Nephron progenitor cell (in vitro differentiated cells): ENCODE data around the gene FEM1B.

Experiments used
- DNase-seq: peaks from one replicate; pipeline ENCODE4 v3.0.0; 2021
- H3K27ac Mint-ChIP-seq: 2 replicates; pipeline ENCODE4 v1.8.0; 2021; ENCODE audit warnings: mild to moderate bottlenecking, moderate library complexity, mixed read lengths
- H3K27me3 Mint-ChIP-seq: 2 replicates; pipeline ENCODE4 v1.8.0; 2021; ENCODE audit warnings: mild to moderate bottlenecking, low read depth, mixed read lengths; ENCODE audit not compliant: poor library complexity
- H3K36me3 Mint-ChIP-seq: 2 replicates; pipeline ENCODE4 v1.8.0; 2021; ENCODE audit warnings: low read depth, mixed read lengths
- H3K4me1 Mint-ChIP-seq: 2 replicates; pipeline ENCODE4 v1.8.0; 2021; ENCODE audit warnings: mixed read lengths
- H3K4me3 Mint-ChIP-seq: 2 replicates; pipeline ENCODE4 v1.8.0; 2021; ENCODE audit warnings: mild to moderate bottlenecking, moderate library complexity, mixed read lengths
- H3K9me3 Mint-ChIP-seq: 2 replicates; pipeline ENCODE4 v1.8.0; 2021; ENCODE audit warnings: mild to moderate bottlenecking, moderate library complexity, mixed read lengths
- CTCF ChIP-seq: fragments of 200-600 bp; sonication (generic); IDR thresholded peaks from 2 replicates; pipeline ENCODE4 v1.5.0; 2021; ENCODE audit warnings: antibody characterized with exemption

The FEM1B gene

DNA sequence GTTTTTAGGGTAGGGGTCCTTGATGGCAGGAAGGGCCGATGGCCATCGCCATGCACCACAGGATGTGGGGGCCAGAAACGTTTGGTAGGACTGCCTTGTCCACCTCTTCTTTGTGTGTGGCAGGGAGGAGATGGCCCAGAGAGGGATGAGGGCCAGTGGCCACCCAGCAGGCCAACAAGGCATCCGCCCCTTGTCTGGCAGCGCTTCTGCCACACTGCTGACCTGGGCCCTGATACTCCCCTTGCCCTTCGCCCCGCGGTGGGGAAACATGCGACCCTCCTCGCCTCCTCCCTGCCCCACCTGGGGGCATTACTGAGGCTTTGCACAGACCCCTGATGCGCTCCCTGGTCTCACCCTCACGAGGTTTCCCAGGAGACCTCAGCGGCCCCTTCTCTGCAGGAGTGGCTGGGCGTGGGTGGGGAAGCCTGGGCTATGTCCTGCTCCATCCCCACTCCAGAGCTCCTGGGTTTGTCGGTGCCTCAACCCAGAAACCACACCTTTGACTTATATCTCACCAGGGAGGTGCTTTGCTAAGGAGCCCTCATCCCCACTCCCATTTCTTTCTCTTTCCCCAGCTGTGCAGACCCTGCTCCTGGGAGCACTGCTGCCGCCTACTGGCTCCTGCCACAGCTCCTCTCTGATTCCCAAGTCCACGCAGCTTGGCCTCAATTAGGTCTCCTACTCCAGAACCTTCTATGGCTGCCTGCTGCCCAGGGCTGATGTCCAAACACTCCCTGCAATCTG lies 38.7 kb downstream of the FEM1B start:
- no peak overlapping the region for H3K27ac Mint-ChIP-seq
- peaks cover 22% of the 10 kb centered on the region for H3K27me3 Mint-ChIP-seq
- peak; percentile 29 for TF ChIP-seq CTCF
- peak; percentile 38 for DNase-seq
- H3K4me1 Mint-ChIP-seq: peaks cover 39% of the 10 kb centered on the region
- no peak overlapping the region for H3K4me3 Mint-ChIP-seq
- H3K9me3 Mint-ChIP-seq: no peaks in the 10 kb centered on the region
- H3K36me3 Mint-ChIP-seq: no peaks in the 10 kb centered on the region

GRCh38 chr15:68317281-68318007 lies 39.9 kb downstream of the FEM1B start:
- no peaks in the 10 kb centered on the region for H3K9me3 Mint-ChIP-seq
- DNase-seq: no peak

DNA sequence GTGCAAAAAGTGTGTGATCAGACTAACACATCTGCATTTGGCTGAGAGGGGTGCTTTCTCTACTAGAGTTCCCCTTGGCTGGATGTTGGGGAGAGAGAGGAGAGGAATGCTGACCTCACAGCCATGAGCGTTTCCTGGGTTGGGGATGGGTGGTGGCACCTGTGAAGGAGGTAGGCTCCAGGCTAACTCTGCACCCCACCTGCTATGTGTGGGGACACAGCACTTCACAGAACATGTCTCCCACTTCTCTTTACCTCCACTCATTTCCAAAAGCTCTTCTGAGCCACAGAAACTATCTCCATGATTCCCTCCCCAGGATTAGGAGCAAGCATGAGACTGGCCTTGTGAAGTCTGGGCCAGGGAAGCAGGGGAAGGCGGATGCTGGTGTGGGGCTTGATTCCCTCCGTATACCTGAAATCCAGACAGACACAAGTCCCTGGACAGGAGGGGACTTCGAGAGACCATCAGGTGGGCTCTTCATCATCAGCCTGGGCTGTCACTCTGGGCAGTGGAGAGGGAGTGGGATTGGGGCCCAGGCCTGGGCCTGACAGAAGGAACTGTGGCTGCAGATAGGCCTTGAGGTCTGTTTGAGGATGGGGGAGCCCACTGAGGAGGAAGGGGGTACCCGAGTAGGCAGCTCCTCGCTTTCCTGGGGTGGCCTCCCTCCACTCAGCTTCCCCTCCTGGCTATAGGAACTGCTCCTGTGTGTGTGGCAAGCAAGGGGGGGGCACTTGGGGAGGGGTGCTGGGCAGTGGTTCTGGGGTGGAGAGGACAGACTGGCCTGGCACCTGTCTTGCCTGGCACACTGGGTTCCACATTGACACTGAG lies 40.7 kb downstream of the FEM1B start:
- H3K4me1 Mint-ChIP-seq: peaks cover 44% of the 10 kb centered on the region
- H3K4me3 Mint-ChIP-seq: no peak overlapping the region
- H3K9me3 Mint-ChIP-seq: no peaks in the 10 kb centered on the region
- peaks cover 17% of the 10 kb centered on the region for H3K27me3 Mint-ChIP-seq
- no peak for TF ChIP-seq CTCF
- no peak overlapping the region for H3K27ac Mint-ChIP-seq
- no peak for DNase-seq
- H3K36me3 Mint-ChIP-seq: no peaks in the 10 kb centered on the region

More at GRCh38 chr15:68317281-68318007, 39.9 kb downstream of the FEM1B start:
- Mint-ChIP-seq H3K4me3 (no peak overlapping the region), H3K27ac (no peak overlapping the region), H3K36me3 (no peaks in the 10 kb centered on the region), H3K27me3 (peaks cover 21% of the 10 kb centered on the region), H3K4me1 (peaks cover 49% of the 10 kb centered on the region)
- no peak for TF ChIP-seq CTCF

DNA sequence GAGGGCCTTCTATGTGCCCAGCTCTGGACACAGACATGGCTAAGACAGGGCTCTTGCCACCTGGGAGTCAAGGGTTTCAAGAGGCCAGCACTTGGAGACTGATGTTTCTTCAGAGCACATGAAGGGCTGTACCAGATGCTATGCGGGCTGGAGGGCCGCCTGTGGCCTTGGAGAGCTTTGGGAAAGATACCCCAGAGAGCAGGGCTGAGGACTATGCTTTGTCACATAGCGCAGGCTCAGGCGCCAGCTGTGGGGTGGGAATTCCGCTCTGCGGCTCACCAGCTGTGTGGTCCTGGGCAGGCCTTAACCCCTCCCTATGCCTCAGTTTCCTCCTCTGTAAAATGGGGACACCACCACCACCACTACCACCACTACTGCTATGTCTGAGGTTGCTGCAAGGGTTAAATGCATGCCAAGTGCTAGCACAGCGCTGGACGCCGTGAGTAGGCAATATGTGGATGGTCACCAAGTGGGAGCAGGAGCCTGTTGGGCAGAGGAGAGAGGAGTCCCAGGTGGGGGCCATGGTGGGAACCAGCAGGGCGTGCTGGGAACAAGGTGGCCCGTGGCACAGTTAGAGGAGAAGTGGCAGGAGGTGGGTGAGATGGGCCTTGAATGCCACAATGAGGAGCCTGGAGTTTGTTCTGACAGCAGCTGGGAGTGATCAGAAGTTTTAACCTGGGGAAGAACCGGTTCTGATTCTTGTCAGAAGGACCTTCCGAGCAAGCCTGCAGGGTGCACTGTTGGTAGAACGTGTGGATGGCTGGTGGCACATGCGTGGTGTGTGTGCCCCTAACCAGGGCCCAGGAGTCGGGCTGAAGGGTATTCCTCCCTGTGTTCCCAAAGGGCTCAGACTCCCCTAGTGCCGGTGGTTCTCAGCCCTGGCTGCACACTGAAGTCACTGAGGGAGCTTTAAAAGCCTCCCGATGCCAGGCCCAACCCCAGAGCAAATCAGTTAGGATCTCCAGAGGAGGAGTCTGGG lies 41.7 kb downstream of the FEM1B start:
- Mint-ChIP-seq H3K4me1 (peaks cover 41% of the 10 kb centered on the region), H3K27ac (no peak overlapping the region), H3K4me3 (no peak overlapping the region), H3K9me3 (no peaks in the 10 kb centered on the region), H3K36me3 (no peaks in the 10 kb centered on the region), H3K27me3 (peaks cover 16% of the 10 kb centered on the region)
- DNase-seq: no peak
- no peak for TF ChIP-seq CTCF

DNA sequence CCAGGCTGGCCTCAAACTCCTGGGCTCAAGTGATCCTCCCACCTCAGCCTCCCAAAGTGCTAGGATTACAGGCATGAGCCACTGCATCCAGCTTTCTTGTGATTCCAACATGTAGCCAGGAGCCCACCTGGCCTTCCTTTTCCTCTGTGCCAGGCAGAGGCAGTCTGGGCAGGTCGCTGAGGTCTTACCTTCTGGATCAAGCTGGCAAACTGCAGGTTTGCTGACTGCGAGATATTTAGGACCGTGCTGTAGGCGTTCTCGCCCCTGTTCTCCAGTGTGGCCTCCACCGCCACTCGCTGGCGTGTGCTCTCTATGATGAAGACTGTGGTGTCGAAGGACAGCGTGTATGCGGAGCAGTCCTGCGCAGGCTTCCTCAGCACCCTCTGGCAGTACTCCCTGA lies 42.5 kb downstream of the FEM1B start:
- Mint-ChIP-seq H3K27ac (no peak overlapping the region), H3K36me3 (no peaks in the 10 kb centered on the region), H3K9me3 (no peaks in the 10 kb centered on the region), H3K4me1 (peaks cover 38% of the 10 kb centered on the region), H3K27me3 (peaks cover 12% of the 10 kb centered on the region), H3K4me3 (no peak overlapping the region)
- DNase-seq: no peak
- no peak for TF ChIP-seq CTCF
